Measurements from ENCODE around the gene BMPR1A.

DNA sequence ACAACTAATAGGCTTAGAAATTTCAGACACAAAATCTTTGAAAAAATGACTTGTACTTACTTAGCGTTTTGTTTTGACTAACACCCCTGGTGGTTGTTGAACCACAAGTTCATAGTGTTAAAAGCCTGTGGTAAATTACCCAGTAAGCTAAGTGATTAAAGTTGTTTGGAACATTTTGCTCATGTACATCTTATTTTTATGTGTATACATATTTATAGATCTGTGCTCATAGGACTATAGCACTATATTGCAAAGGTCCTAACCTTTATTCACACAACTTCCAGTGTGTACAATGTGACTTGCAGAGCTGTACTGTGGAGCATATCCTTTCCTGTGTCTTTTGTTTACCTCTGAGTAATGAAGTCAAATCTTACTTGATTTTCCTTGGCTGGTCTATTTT is 79.6 kb downstream of the BMPR1A start:
- TF ChIP-seq LEF1 (IDR thresholded peaks at IDR 0.05; ENCODE audit: borderline replicate concordance), result no peak
- TF ChIP-seq PKNOX1 (IDR thresholded peaks at IDR 0.05), result no peak
- TF ChIP-seq TARDBP (IDR thresholded peaks at IDR 0.05), result no peak
- no peak for TF ChIP-seq FOXK2 (IDR thresholded peaks at IDR 0.05)
